ENCODE data around the gene DOCK4.

DNA sequence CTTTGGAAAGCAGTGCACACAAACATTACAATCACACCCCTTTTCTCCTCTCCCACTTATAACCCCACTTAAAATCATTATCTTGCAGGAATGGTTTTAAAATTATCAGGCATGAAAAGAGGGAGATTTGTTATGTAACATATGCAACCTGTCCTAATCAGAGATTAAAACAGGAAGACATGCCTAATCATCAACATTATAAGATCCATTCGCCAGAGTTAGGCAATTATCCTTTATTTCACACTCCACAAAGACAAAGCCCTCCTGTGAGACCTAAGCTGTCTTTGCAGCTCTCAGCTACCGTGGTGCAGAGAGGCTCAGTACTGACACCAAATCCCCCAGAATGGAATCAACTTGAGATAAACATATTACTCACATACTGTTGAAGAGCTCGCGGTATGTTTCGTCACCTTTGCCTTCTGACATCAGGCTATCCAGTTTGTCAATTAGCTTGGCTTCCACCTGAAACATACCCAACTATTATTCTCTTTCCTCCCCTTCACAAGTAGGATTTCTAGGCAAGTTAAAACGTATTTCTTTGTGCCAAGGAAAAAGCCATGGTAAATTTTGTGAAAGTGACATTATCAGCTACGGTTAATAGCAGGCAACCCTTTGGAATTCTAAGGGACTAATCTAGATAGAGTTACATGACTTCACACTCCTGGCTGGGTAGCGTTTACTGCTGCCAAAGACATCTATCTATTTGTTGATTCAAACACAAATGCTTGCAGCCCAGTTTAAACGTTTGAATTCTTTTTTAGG is 417.7 kb downstream of the DOCK4 start:
- TF ChIP-seq CTCF (IDR thresholded peaks at IDR 0.05) (no peak), POLR2A (IDR thresholded peaks at IDR 0.05) (no peak), POLR2AphosphoS5 (IDR thresholded peaks at IDR 0.05) (no peak)
